ENCODE measurements around the gene COBL. TPM values are rescaled to one million over a fixed set of nuclear protein-coding genes. Genes with fewer than 3 reads are reported as not detected.

Gene COBL
- total RNA-seq, 3 donors from 2014 or later (not counting 1 experiment from before 2014, with no cell fraction given): not detected

GRCh38 chr7:51045319-51046102 is 271.1 kb downstream of the COBL start:
- intact Hi-C loops (cut with micrococcal nuclease): no loop called here
- 88% methylated on average over 14 of the region's 14 CpGs for WGBS (ENCODE audit: insufficient coverage)
- Mint-ChIP-seq H3K4me3 (no peak overlapping the region), H3K36me3 (no peaks in the 10 kb centered on the region), H3K4me1 (no peaks in the 10 kb centered on the region), H3K9me3 (no peaks in the 10 kb centered on the region), H3K27me3 (ENCODE audit: low read depth in 2 of 2) (peaks cover 0 to 5% of the 10 kb centered on the region in 2 donors), H3K27ac (no peak overlapping the region)
- ATAC-seq: no peak
- no peak overlapping the region for H3K4me3 ChIP-seq (ENCODE audit: low read length)
- TF ChIP-seq, protein P1, sequence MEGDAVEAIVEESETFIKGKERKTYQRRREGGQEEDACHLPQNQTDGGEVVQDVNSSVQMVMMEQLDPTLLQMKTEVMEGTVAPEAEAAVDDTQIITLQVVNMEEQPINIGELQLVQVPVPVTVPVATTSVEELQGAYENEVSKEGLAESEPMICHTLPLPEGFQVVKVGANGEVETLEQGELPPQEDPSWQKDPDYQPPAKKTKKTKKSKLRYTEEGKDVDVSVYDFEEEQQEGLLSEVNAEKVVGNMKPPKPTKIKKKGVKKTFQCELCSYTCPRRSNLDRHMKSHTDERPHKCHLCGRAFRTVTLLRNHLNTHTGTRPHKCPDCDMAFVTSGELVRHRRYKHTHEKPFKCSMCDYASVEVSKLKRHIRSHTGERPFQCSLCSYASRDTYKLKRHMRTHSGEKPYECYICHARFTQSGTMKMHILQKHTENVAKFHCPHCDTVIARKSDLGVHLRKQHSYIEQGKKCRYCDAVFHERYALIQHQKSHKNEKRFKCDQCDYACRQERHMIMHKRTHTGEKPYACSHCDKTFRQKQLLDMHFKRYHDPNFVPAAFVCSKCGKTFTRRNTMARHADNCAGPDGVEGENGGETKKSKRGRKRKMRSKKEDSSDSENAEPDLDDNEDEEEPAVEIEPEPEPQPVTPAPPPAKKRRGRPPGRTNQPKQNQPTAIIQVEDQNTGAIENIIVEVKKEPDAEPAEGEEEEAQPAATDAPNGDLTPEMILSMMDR (IDR thresholded peaks at IDR 0.05): no peak
- H3K27ac ChIP-seq (ENCODE audit: low read length): no peak overlapping the region
- no peak for DNase-seq
- H3K36me3 ChIP-seq (ENCODE audit: control insufficient read depth, insufficient read depth, low read length): no peaks in the 10 kb centered on the region
- H3K4me1 ChIP-seq (ENCODE audit: control insufficient read depth, insufficient read depth, low read length): no peaks in the 10 kb centered on the region
- H3K9me3 ChIP-seq (ENCODE audit: control insufficient read depth, insufficient read depth, low read length): no peaks in the 10 kb centered on the region
- no peaks in the 10 kb centered on the region for H3K27me3 ChIP-seq (ENCODE audit: control insufficient read depth, insufficient read depth, low read length)

DNA sequence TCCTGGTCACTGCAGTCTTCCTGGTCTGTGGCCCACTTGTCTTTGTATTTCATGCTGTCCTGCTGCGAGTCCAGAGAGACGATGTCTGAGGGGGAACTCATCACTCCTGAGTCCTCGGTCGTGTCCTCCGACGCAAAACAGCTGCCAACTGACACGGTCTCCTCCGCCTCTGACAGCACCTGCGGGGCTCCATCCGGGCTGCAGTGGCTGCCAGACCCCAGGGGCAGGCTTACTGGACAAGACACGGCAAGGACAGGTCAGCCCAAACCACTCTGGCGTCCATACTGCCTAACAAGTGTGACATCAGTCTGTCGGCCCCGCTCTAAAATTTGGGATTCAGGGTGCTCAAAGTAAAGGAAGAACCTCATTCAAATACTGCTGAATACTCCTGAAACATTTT is 273.1 kb downstream of the COBL start:
- DNase-seq: no peak
- no peaks in the 10 kb centered on the region for H3K4me1 ChIP-seq (ENCODE audit: control insufficient read depth, insufficient read depth, low read length)
- no peaks in the 10 kb centered on the region for H3K27me3 ChIP-seq (ENCODE audit: control insufficient read depth, insufficient read depth, low read length)
- no peak for ATAC-seq
- no peaks in the 10 kb centered on the region for H3K36me3 ChIP-seq (ENCODE audit: control insufficient read depth, insufficient read depth, low read length)
- H3K36me3 Mint-ChIP-seq: no peaks in the 10 kb centered on the region
- H3K4me3 ChIP-seq (ENCODE audit: low read length): no peak overlapping the region
- no peak overlapping the region for H3K4me3 Mint-ChIP-seq
- H3K27me3 Mint-ChIP-seq (ENCODE audit: low read depth in 2 of 2): peaks cover 0 to 5% of the 10 kb centered on the region in 2 donors
- TF ChIP-seq, protein P1 (IDR thresholded peaks at IDR 0.05): no peak
- intact Hi-C loops (cut with micrococcal nuclease): no loop called here
- 90% methylated on average over 14 of the region's 14 CpGs for WGBS (ENCODE audit: insufficient coverage)
- no peak overlapping the region for H3K27ac ChIP-seq (ENCODE audit: low read length)
- no peak overlapping the region for H3K27ac Mint-ChIP-seq
- H3K9me3 Mint-ChIP-seq: no peaks in the 10 kb centered on the region
- no peaks in the 10 kb centered on the region for H3K4me1 Mint-ChIP-seq
- no peaks in the 10 kb centered on the region for H3K9me3 ChIP-seq (ENCODE audit: control insufficient read depth, insufficient read depth, low read length)

GRCh38 chr7:51040787-51041186 is 275.8 kb downstream of the COBL start:
- no peak for ATAC-seq

More at GRCh38 chr7:51040787-51041186, 275.8 kb downstream of the COBL start:
- Mint-ChIP-seq H3K9me3 (no peaks in the 10 kb centered on the region), H3K36me3 (no peaks in the 10 kb centered on the region), H3K4me1 (no peaks in the 10 kb centered on the region), H3K27ac (no peak overlapping the region), H3K27me3 (ENCODE audit: low read depth in 2 of 2) (peaks cover 0 to 11% of the 10 kb centered on the region in 2 donors), H3K4me3 (no peak overlapping the region)
- DNase-seq: no peak
- Histone ChIP-seq H3K27me3 (ENCODE audit: control insufficient read depth, insufficient read depth, low read length) (no peaks in the 10 kb centered on the region), H3K4me3 (ENCODE audit: low read length) (no peak overlapping the region), H3K4me1 (ENCODE audit: control insufficient read depth, insufficient read depth, low read length) (no peaks in the 10 kb centered on the region), H3K27ac (ENCODE audit: low read length) (no peak overlapping the region), H3K36me3 (ENCODE audit: control insufficient read depth, insufficient read depth, low read length) (no peaks in the 10 kb centered on the region), H3K9me3 (ENCODE audit: control insufficient read depth, insufficient read depth, low read length) (no peaks in the 10 kb centered on the region)
- intact Hi-C loops (cut with micrococcal nuclease): no loop called here
- TF ChIP-seq, protein P1 (IDR thresholded peaks at IDR 0.05): no peak
- 65% methylated on average over 6 of the region's 6 CpGs for WGBS (ENCODE audit: insufficient coverage)

All from natural killer cell (primary cell).